GM23338 (cell line): ENCODE measurements around the gene EZH1. TPM values are rescaled to one million over a fixed set of nuclear protein-coding genes. Genes with fewer than 3 reads are reported as not detected.

Experiments used
- ATAC-seq: fragments of 200-7000 bp; cut with Tn5 transposase; 3 replicates; pipeline ENCODE4 v1.9.1; 2020
- DNase-seq: peaks from one replicate; pipeline ENCODE4 v3.0.0-alpha.2; 2015; ENCODE audit warnings: low spot score
- H2AFZ ChIP-seq: fragments of 200-600 bp; sonication (generic); 2 replicates; pipeline ENCODE4 v1.8.0; 2016; ENCODE audit warnings: antibody characterized with exemption, mild to moderate bottlenecking, moderate library complexity
- H3F3A ChIP-seq: fragments of 200-600 bp; sonication (generic); replicated peaks from 2 replicates; pipeline ENCODE4 v1.8.0; 2017; ENCODE audit warnings: antibody characterized with exemption, mixed run types, low read depth
- H3K27ac ChIP-seq: fragments of 200-600 bp; sonication (generic); 2 replicates; pipeline ENCODE4 v1.6.1; 2016; ENCODE audit warnings: low read depth
- H3K27me3 ChIP-seq: fragments of 200-600 bp; sonication (generic); 2 replicates; pipeline ENCODE4 v1.8.0; 2016; ENCODE audit warnings: mild to moderate bottlenecking, mixed run types, moderate library complexity; ENCODE audit not compliant: insufficient read depth
- H3K36me3 ChIP-seq: fragments of 200-600 bp; sonication (generic); 2 replicates; pipeline ENCODE4 v1.8.0; 2016; ENCODE audit warnings: mild to moderate bottlenecking; ENCODE audit not compliant: insufficient read depth
- H3K4me1 ChIP-seq: fragments of 200-600 bp; sonication (generic); 2 replicates; pipeline ENCODE4 v1.8.0; 2016; ENCODE audit warnings: mild to moderate bottlenecking, moderate library complexity; ENCODE audit not compliant: insufficient read depth
- H3K4me2 ChIP-seq: fragments of 200-600 bp; sonication (generic); 2 replicates; pipeline ENCODE4 v1.7.1; 2017; ENCODE audit warnings: mixed run types
- H3K4me3 ChIP-seq: fragments of 200-600 bp; sonication (generic); 2 replicates; pipeline ENCODE4 v1.6.1; 2016; ENCODE audit warnings: mixed run types
- H3K79me2 ChIP-seq: fragments of 200-600 bp; sonication (generic); replicated peaks from 2 replicates; pipeline ENCODE4 v1.8.0; 2017; ENCODE audit warnings: mild to moderate bottlenecking; ENCODE audit not compliant: insufficient read depth
- H3K9me2 ChIP-seq: fragments of 200-600 bp; sonication (generic); 2 replicates; pipeline ENCODE4 v1.8.0; 2017; ENCODE audit not compliant: insufficient read depth
- H4K20me1 ChIP-seq: fragments of 200-600 bp; sonication (generic); replicated peaks from 2 replicates; pipeline ENCODE4 v1.8.0; 2017; ENCODE audit warnings: mild to moderate bottlenecking; ENCODE audit not compliant: insufficient read depth
- H3K27ac Mint-ChIP-seq: 2 replicates; pipeline ENCODE4 v1.8.0; 2020; ENCODE audit warnings: inconsistent platforms, mild to moderate bottlenecking, moderate library complexity, mixed read lengths
- H3K27me3 Mint-ChIP-seq: 3 replicates; pipeline ENCODE4 v1.8.0; 2022; ENCODE audit warnings: low read depth, mild to moderate bottlenecking, moderate library complexity, mixed read lengths, inconsistent platforms; ENCODE audit not compliant: insufficient read depth, poor library complexity
- H3K36me3 Mint-ChIP-seq: 3 replicates; pipeline ENCODE4 v1.8.0; 2021; ENCODE audit warnings: low read depth, mild to moderate bottlenecking, inconsistent platforms, moderate library complexity, mixed read lengths
- H3K4me1 Mint-ChIP-seq: 3 replicates; pipeline ENCODE4 v1.8.0; 2020; ENCODE audit warnings: mild to moderate bottlenecking, inconsistent platforms, mixed read lengths
- H3K4me3 Mint-ChIP-seq: 3 replicates; pipeline ENCODE4 v1.8.0; 2021; ENCODE audit warnings: moderate library complexity, mild to moderate bottlenecking, inconsistent platforms, mixed read lengths
- H3K9me3 Mint-ChIP-seq: 3 replicates; pipeline ENCODE4 v1.8.0; 2020; ENCODE audit warnings: moderate library complexity, mild to moderate bottlenecking, inconsistent platforms, mixed read lengths
- EZH2 ChIP-seq: fragments of 200-600 bp; sonication (generic); IDR thresholded peaks from one replicate; pipeline ENCODE4 v1.8.0; 2017; ENCODE audit warnings: antibody characterized with exemption, mild to moderate bottlenecking, low read depth; ENCODE audit not compliant: unreplicated experiment
- EZH2phosphoT487 ChIP-seq: fragments of 200-600 bp; sonication (generic); IDR thresholded peaks from one replicate; pipeline ENCODE4 v1.8.1; 2018; ENCODE audit warnings: antibody characterized with exemption; ENCODE audit not compliant: unreplicated experiment
- NANOG ChIP-seq: IDR thresholded peaks from 2 replicates; pipeline ENCODE4 v1.6.1; 2016; ENCODE audit warnings: antibody characterized with exemption, borderline replicate concordance
- POLR2AphosphoS5 ChIP-seq: IDR thresholded peaks from 2 replicates; pipeline ENCODE4 v1.6.1; 2016; ENCODE audit warnings: antibody characterized with exemption, low read depth
- STAT1 ChIP-seq: IDR thresholded peaks from one replicate; pipeline ENCODE4 v1.6.1; 2016; ENCODE audit warnings: antibody characterized with exemption; ENCODE audit not compliant: unreplicated experiment
- ZNF331 ChIP-seq: fragments of 250-450 bp; sonication (Bioruptor Pico); IDR thresholded peaks from 2 replicates; pipeline ENCODE4 v1.5.0; 2020; ENCODE audit warnings: low read depth, mild to moderate bottlenecking, moderate library complexity
- polyA plus RNA-seq: library from polyadenylated mRNA; unstranded; fragments of >200 nt; fragmentation: Nextera tagmentation; extraction: Ambion mirVana; gene quantifications from 2 replicates; pipeline ENCODE4 v1.2.1, GENCODE V29; 2016
- total RNA-seq: library from RNA; depleted of rRNA; stranded (reverse); fragments of >200 nt; shearing (Covaris generic); gene quantifications from 2 replicates; pipeline ENCODE4 v1.2.3, GENCODE V29; 2014
- TF ChIP-seq, protein P1 (sequence below): fragments of 250-450 bp; sonication (Bioruptor Pico); IDR thresholded peaks from 2 replicates; pipeline ENCODE4 v1.5.0; 2020; ENCODE audit warnings: mild to moderate bottlenecking, moderate library complexity
- TF ChIP-seq, protein P2 (sequence below), 2 experiments: fragments of 200-600 bp in 1 of 2; sonication (generic) in 1 of 2; conservative IDR thresholded peaks; 2 replicates each; pipeline versions ENCODE4 v1.5.1 to v1.6.1; 2016 to 2017; ENCODE audit warnings: antibody characterized with exemption in 2 of 2, low read depth in 2 of 2, mild to moderate bottlenecking in 2 of 2, moderate library complexity in 1 of 2

The EZH1 gene
- total and polyA plus RNA-seq, 2 experiments from 2014 or later = 16.9 to 18.0 TPM

DNA sequence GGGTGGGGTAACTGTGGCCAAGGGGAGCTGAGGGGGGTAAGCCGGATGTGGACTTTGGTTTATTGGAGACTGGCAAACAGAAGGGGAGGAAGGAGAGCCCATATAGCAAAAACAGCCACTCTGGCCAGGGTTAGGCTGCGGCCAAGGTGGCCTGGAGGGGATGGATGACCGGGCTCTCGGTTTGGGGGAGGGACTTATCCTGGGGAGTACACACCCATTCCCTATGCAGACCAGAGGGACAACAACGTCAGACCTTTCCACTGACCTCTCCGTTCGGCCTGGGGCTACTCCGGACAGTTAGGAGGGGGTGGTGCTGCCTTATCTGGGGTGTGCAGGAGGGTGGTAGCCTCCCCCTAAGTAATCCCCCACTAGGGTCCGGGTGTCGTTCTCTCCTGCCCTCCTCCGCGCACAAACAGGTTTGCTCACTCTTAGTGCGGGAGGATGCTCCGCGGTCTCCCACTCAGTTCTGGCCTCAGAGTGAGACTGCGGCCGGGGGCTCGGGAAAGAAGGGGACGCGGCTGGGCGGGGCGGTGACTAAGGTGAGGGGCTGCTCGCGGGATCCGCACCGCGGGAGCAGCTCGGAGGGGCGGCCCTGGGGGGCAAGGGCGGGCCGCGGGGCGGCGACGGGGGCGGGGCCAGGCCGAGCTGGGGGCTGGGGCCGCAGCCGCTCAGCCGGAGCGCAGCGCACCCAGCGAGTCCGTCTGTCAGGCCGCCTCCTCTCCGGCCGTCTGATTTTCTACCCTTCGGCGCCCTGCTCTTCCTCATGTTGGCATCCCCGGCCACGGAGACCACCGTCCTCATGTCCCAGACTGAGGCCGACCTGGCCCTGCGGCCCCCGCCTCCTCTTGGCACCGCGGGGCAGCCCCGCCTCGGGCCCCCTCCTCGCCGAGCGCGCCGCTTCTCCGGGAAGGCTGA is 35.4 kb upstream of the EZH1 start, which contains the start of gene WNK4:
WNK4 (plus strand) TSS at position 675 of the 915 bp plus-strand sequence; CDS start at position 764, 89 bp downstream.
- Mint-ChIP-seq H3K4me1 (peaks cover 24% of the 10 kb centered on the region), H3K4me3 (peak within 1 kb of the TSS; percentile 72), H3K27me3 (peaks cover 42% of the 10 kb centered on the region), H3K36me3 (peaks cover 39% of the 10 kb centered on the region), H3K9me3 (no peaks in the 10 kb centered on the region; the same call in 2 of the 3 replicates), H3K27ac (no peak within 1 kb of the TSS)
- peak; percentile 74 for ATAC-seq
- Histone ChIP-seq H3F3A (peaks cover 12% of the 10 kb centered on the region; the same call in 1 of the 2 replicates), H3K79me2 (no peaks in the 10 kb centered on the region), H4K20me1 (no peaks in the 10 kb centered on the region), H3K9me2 (no peaks in the 10 kb centered on the region), H3K4me2 (peak within 1 kb of the TSS; percentile 93), H3K4me3 (peak within 1 kb of the TSS; percentile 81), H3K36me3 (peaks cover 7% of the 10 kb centered on the region; the same call in 1 of the 2 replicates), H2AFZ (peak within 1 kb of the TSS; percentile 94), H3K27me3 (peaks cover 30% of the 10 kb centered on the region), H3K27ac (no peak within 1 kb of the TSS), H3K4me1 (peaks cover 21% of the 10 kb centered on the region; the same call in 1 of the 2 replicates)
- peak; percentile 69 for DNase-seq
- no peak for TF ChIP-seq EZH2
- peak; percentile 37; the same call in 1 of the 2 replicates for TF ChIP-seq POLR2AphosphoS5

DNA sequence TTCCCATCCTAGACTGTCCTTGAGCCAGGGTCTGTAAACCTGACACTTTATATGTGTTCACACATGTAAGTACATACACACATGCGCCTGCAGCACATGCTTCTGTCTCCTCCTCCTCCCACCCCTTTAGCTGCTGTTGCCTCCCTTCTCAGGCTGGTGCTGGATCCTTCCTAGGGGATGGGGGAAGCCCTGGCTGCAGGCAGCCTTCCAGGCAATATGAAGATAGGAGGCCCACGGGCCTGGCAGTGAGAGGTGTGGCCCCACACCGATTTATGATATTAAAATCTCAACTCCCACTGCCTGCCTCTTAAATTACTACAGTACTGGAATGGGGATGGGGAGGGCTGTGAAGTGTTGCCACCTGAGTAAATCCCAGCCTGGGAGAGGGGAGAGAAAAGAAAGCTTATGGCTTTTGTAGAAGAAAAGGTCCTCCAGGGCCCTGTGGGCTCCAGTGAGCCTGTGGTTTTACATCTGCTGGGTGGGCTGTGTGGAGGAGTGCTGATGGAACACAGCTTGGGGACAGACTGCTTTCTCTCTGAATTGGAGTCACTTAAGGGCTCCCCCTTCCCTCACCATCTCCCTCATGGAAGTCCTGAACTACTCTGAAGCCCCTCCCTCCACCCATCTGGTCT is 34.6 kb upstream of the EZH1 start:
- Histone ChIP-seq H3K79me2 (no peaks in the 10 kb centered on the region), H3K4me3 (peak overlapping the region; percentile 81), H3K4me2 (peak overlapping the region; percentile 93), H4K20me1 (no peaks in the 10 kb centered on the region), H3F3A (peaks cover 12% of the 10 kb centered on the region; the same call in 1 of the 2 replicates), H3K36me3 (peaks cover 9% of the 10 kb centered on the region; the same call in 1 of the 2 replicates), H3K27me3 (peaks cover 30% of the 10 kb centered on the region), H2AFZ (peak overlapping the region; percentile 94; the same call in 1 of the 2 replicates), H3K27ac (no peak overlapping the region), H3K4me1 (peaks cover 21% of the 10 kb centered on the region; the same call in 1 of the 2 replicates), H3K9me2 (no peaks in the 10 kb centered on the region)
- H3K9me3 Mint-ChIP-seq = no peaks in the 10 kb centered on the region; the same call in 2 of the 3 replicates
- H3K4me1 Mint-ChIP-seq = peaks cover 24% of the 10 kb centered on the region
- peak; percentile 11 for ATAC-seq
- H3K4me3 Mint-ChIP-seq = peak overlapping the region; percentile 71
- H3K27me3 Mint-ChIP-seq = peaks cover 39% of the 10 kb centered on the region
- H3K27ac Mint-ChIP-seq = no peak overlapping the region
- no peak for DNase-seq
- peaks cover 42% of the 10 kb centered on the region for H3K36me3 Mint-ChIP-seq
- TF ChIP-seq, protein P1, sequence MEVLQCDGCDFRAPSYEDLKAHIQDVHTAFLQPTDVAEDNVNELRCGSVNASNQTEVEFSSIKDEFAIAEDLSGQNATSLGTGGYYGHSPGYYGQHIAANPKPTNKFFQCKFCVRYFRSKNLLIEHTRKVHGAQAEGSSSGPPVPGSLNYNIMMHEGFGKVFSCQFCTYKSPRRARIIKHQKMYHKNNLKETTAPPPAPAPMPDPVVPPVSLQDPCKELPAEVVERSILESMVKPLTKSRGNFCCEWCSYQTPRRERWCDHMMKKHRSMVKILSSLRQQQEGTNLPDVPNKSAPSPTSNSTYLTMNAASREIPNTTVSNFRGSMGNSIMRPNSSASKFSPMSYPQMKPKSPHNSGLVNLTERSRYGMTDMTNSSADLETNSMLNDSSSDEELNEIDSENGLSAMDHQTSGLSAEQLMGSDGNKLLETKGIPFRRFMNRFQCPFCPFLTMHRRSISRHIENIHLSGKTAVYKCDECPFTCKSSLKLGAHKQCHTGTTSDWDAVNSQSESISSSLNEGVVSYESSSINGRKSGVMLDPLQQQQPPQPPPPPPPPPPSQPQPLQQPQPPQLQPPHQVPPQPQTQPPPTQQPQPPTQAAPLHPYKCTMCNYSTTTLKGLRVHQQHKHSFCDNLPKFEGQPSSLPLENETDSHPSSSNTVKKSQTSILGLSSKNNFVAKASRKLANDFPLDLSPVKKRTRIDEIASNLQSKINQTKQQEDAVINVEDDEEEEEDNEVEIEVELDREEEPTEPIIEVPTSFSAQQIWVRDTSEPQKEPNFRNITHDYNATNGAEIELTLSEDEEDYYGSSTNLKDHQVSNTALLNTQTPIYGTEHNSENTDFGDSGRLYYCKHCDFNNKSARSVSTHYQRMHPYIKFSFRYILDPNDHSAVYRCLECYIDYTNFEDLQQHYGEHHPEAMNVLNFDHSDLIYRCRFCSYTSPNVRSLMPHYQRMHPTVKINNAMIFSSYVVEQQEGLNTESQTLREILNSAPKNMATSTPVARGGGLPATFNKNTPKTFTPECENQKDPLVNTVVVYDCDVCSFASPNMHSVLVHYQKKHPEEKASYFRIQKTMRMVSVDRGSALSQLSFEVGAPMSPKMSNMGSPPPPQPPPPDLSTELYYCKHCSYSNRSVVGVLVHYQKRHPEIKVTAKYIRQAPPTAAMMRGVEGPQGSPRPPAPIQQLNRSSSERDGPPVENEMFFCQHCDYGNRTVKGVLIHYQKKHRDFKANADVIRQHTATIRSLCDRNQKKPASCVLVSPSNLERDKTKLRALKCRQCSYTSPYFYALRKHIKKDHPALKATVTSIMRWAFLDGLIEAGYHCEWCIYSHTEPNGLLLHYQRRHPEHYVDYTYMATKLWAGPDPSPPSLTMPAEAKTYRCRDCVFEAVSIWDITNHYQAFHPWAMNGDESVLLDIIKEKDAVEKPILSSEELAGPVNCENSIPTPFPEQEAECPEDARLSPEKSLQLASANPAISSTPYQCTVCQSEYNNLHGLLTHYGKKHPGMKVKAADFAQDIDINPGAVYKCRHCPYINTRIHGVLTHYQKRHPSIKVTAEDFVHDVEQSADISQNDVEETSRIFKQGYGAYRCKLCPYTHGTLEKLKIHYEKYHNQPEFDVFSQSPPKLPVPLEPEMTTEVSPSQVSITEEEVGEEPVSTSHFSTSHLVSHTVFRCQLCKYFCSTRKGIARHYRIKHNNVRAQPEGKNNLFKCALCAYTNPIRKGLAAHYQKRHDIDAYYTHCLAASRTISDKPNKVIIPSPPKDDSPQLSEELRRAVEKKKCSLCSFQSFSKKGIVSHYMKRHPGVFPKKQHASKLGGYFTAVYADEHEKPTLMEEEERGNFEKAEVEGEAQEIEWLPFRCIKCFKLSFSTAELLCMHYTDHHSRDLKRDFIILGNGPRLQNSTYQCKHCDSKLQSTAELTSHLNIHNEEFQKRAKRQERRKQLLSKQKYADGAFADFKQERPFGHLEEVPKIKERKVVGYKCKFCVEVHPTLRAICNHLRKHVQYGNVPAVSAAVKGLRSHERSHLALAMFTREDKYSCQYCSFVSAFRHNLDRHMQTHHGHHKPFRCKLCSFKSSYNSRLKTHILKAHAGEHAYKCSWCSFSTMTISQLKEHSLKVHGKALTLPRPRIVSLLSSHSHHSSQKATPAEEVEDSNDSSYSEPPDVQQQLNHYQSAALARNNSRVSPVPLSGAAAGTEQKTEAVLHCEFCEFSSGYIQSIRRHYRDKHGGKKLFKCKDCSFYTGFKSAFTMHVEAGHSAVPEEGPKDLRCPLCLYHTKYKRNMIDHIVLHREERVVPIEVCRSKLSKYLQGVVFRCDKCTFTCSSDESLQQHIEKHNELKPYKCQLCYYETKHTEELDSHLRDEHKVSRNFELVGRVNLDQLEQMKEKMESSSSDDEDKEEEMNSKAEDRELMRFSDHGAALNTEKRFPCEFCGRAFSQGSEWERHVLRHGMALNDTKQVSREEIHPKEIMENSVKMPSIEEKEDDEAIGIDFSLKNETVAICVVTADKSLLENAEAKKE (CRISPR knock-in tag) = no peak
- TF ChIP-seq STAT1 (no peak), NANOG (no peak), EZH2phosphoT487 (no peak), ZNF331 (no peak), POLR2AphosphoS5 (no peak)
- TF ChIP-seq, protein P2, sequence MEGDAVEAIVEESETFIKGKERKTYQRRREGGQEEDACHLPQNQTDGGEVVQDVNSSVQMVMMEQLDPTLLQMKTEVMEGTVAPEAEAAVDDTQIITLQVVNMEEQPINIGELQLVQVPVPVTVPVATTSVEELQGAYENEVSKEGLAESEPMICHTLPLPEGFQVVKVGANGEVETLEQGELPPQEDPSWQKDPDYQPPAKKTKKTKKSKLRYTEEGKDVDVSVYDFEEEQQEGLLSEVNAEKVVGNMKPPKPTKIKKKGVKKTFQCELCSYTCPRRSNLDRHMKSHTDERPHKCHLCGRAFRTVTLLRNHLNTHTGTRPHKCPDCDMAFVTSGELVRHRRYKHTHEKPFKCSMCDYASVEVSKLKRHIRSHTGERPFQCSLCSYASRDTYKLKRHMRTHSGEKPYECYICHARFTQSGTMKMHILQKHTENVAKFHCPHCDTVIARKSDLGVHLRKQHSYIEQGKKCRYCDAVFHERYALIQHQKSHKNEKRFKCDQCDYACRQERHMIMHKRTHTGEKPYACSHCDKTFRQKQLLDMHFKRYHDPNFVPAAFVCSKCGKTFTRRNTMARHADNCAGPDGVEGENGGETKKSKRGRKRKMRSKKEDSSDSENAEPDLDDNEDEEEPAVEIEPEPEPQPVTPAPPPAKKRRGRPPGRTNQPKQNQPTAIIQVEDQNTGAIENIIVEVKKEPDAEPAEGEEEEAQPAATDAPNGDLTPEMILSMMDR (conservative IDR thresholded peaks at IDR 0.05; ENCODE audit: low read depth in 2 of 2) = no peak
